ENCODE data around the gene COL25A1. TPM values are rescaled to one million over a fixed set of nuclear protein-coding genes. Genes with fewer than 3 reads are reported as not detected.
"Not testable (repeated sequence)": the region's sequence is repeated elsewhere in the genome, so short reads cannot be mapped to it uniquely, and the experiment has no call there.

COL25A1 gene
- total RNA-seq, 2 experiments from 2014 or later: not detected

- Mint-ChIP-seq H3K4me1 (peaks cover 2% of the 10 kb centered on the region), H3K4me3 (no peak overlapping the region), H3K27ac (no peak overlapping the region), H3K27me3 (no peaks in the 10 kb centered on the region), H3K36me3 (ENCODE audit: low read depth) (no peaks in the 10 kb centered on the region), H3K9me3 (ENCODE audit: low read depth) (no peaks in the 10 kb centered on the region)
- intact Hi-C loops (cut with DNase I, micrococcal nuclease): no loop called here
- no peak for DNase-seq
- ChIA-PET CTCF (no interaction called here), POLR2A (no interaction called here)
- ATAC-seq: no peak
Observed at GRCh38 chr4:108888769-108889168, 413.7 kb downstream of the COL25A1 start.

GRCh38 chr4:108887034-108887433 lies 415.4 kb downstream of the COL25A1 start:
- ATAC-seq (no peak), DNase-seq (no peak)
- intact Hi-C loops (cut with DNase I, micrococcal nuclease): no loop called here

GRCh38 chr4:108885211-108885610 lies 417.2 kb downstream of the COL25A1 start:
- intact Hi-C loops (cut with DNase I, micrococcal nuclease): no loop called here
- CTCF ChIA-PET: interaction anchor here (0.6 kb wide), 1 partner anchor 221 kb away, joined by 3 read pairs; no protein-coding TSS in a partner anchor
- DNase-seq (no peak), ATAC-seq (no peak)
- Mint-ChIP-seq H3K4me1 (peaks cover 2% of the 10 kb centered on the region), H3K27ac (no peak overlapping the region), H3K4me3 (no peak overlapping the region), H3K36me3 (ENCODE audit: low read depth) (no peaks in the 10 kb centered on the region), H3K27me3 (no peaks in the 10 kb centered on the region), H3K9me3 (ENCODE audit: low read depth) (no peaks in the 10 kb centered on the region)
- POLR2A ChIA-PET: no interaction called here

More at GRCh38 chr4:108887034-108887433, 415.4 kb downstream of the COL25A1 start:
- ChIA-PET POLR2A (no interaction called here), CTCF (no interaction called here)
- Mint-ChIP-seq H3K36me3 (ENCODE audit: low read depth) (no peaks in the 10 kb centered on the region), H3K27ac (no peak overlapping the region), H3K4me1 (peaks cover 2% of the 10 kb centered on the region), H3K27me3 (no peaks in the 10 kb centered on the region), H3K9me3 (ENCODE audit: low read depth) (no peaks in the 10 kb centered on the region), H3K4me3 (no peak overlapping the region)

GRCh38 chr4:108884596-108884995 lies 417.9 kb downstream of the COL25A1 start:
- DNase-seq: no peak
- CTCF ChIA-PET: no interaction called here
- Mint-ChIP-seq H3K9me3 (ENCODE audit: low read depth) (no peaks in the 10 kb centered on the region), H3K27ac (no peak overlapping the region), H3K27me3 (no peaks in the 10 kb centered on the region), H3K4me1 (peaks cover 2% of the 10 kb centered on the region), H3K36me3 (ENCODE audit: low read depth) (no peaks in the 10 kb centered on the region), H3K4me3 (no peak overlapping the region)
- no peak for ATAC-seq
- POLR2A ChIA-PET: no interaction called here
- intact Hi-C loops (cut with DNase I, micrococcal nuclease): no loop called here

- intact Hi-C loops (cut with DNase I, micrococcal nuclease): no loop called here
- H3K36me3 Mint-ChIP-seq (ENCODE audit: low read depth): no peaks in the 10 kb centered on the region
Observed at GRCh38 chr4:108881986-108882385, 420.5 kb downstream of the COL25A1 start.

GRCh38 chr4:108881190-108881589 lies 421.3 kb downstream of the COL25A1 start:
- CTCF ChIA-PET: interaction anchor here (1.4 kb wide), 1 partner anchor 20 kb away, joined by 3 read pairs; no protein-coding TSS in a partner anchor
- H3K36me3 Mint-ChIP-seq (ENCODE audit: low read depth): no peaks in the 10 kb centered on the region
- no peaks in the 10 kb centered on the region for H3K27me3 Mint-ChIP-seq
- ATAC-seq (no peak), DNase-seq (no peak)
- H3K27ac Mint-ChIP-seq: no peak overlapping the region
- no peaks in the 10 kb centered on the region for H3K9me3 Mint-ChIP-seq (ENCODE audit: low read depth)
- no peak overlapping the region for H3K4me3 Mint-ChIP-seq
- intact Hi-C loops (cut with DNase I, micrococcal nuclease): no loop called here
- POLR2A ChIA-PET: no interaction called here
- peaks cover 2% of the 10 kb centered on the region for H3K4me1 Mint-ChIP-seq

More at GRCh38 chr4:108881986-108882385, 420.5 kb downstream of the COL25A1 start:
- no peaks in the 10 kb centered on the region for H3K9me3 Mint-ChIP-seq (ENCODE audit: low read depth)
- no peak overlapping the region for H3K4me3 Mint-ChIP-seq
- H3K4me1 Mint-ChIP-seq: peaks cover 2% of the 10 kb centered on the region
- no peak overlapping the region for H3K27ac Mint-ChIP-seq
- ChIA-PET POLR2A (interaction anchor here (0.6 kb wide), 1 partner anchor 539 kb away, joined by 4 read pairs; no protein-coding TSS in a partner anchor), CTCF (interaction anchor here (0.6 kb wide), 1 partner anchor 991 kb away, joined by 3 read pairs; no protein-coding TSS in a partner anchor)
- no peak for DNase-seq
- H3K27me3 Mint-ChIP-seq: no peaks in the 10 kb centered on the region
- no peak for ATAC-seq

GRCh38 chr4:108878806-108879205 lies 423.7 kb downstream of the COL25A1 start:
- Mint-ChIP-seq H3K36me3 (ENCODE audit: low read depth) (no peaks in the 10 kb centered on the region), H3K4me1 (no peaks in the 10 kb centered on the region), H3K27ac (no peak overlapping the region), H3K4me3 (no peak overlapping the region), H3K9me3 (ENCODE audit: low read depth) (no peaks in the 10 kb centered on the region), H3K27me3 (no peaks in the 10 kb centered on the region)
- no peak for ATAC-seq
- CTCF ChIA-PET: no interaction called here
- POLR2A ChIA-PET: no interaction called here
- intact Hi-C loops (cut with DNase I, micrococcal nuclease): no loop called here
- DNase-seq: no peak

GRCh38 chr4:108877821-108878220 lies 424.6 kb downstream of the COL25A1 start:
- no peaks in the 10 kb centered on the region for H3K9me3 Mint-ChIP-seq (ENCODE audit: low read depth)
- intact Hi-C loops (cut with DNase I, micrococcal nuclease): no loop called here
- no peaks in the 10 kb centered on the region for H3K27me3 Mint-ChIP-seq
- no peaks in the 10 kb centered on the region for H3K36me3 Mint-ChIP-seq (ENCODE audit: low read depth)
- no peak for ATAC-seq
- DNase-seq: no peak
- no peak overlapping the region for H3K27ac Mint-ChIP-seq
- no peaks in the 10 kb centered on the region for H3K4me1 Mint-ChIP-seq
- ChIA-PET POLR2A (no interaction called here), CTCF (no interaction called here)
- H3K4me3 Mint-ChIP-seq: no peak overlapping the region

- Mint-ChIP-seq H3K36me3 (ENCODE audit: low read depth) (no peaks in the 10 kb centered on the region), H3K27me3 (no peaks in the 10 kb centered on the region), H3K9me3 (ENCODE audit: low read depth) (no peaks in the 10 kb centered on the region), H3K4me3 (no peak overlapping the region), H3K4me1 (no peaks in the 10 kb centered on the region), H3K27ac (no peak overlapping the region)
- intact Hi-C loops (cut with DNase I, micrococcal nuclease): no loop called here
- ATAC-seq (no peak), DNase-seq (no peak)
- ChIA-PET CTCF (no interaction called here), POLR2A (no interaction called here)
Observed at GRCh38 chr4:108874806-108875205, 427.7 kb downstream of the COL25A1 start.

- H3K4me3 Mint-ChIP-seq; DNase-seq; ATAC-seq; CTCF ChIA-PET; H3K27ac Mint-ChIP-seq; H3K9me3 Mint-ChIP-seq (ENCODE audit: low read depth); H3K36me3 Mint-ChIP-seq (ENCODE audit: low read depth); intact Hi-C loops (cut with DNase I, micrococcal nuclease); H3K4me1 Mint-ChIP-seq; POLR2A ChIA-PET; H3K27me3 Mint-ChIP-seq: not testable (repeated sequence)
Observed at GRCh38 chr4:108869970-108870369, 432.5 kb downstream of the COL25A1 start.

- CTCF ChIA-PET: no interaction called here
- Mint-ChIP-seq H3K4me1 (no peaks in the 10 kb centered on the region), H3K27ac (no peak overlapping the region), H3K9me3 (ENCODE audit: low read depth) (no peaks in the 10 kb centered on the region), H3K36me3 (ENCODE audit: low read depth) (no peaks in the 10 kb centered on the region), H3K27me3 (peaks cover 2% of the 10 kb centered on the region), H3K4me3 (no peak overlapping the region)
- DNase-seq (no peak), ATAC-seq (no peak)
- POLR2A ChIA-PET: no interaction called here
- intact Hi-C loops (cut with DNase I, micrococcal nuclease): no loop called here
Observed at GRCh38 chr4:108868606-108869227, 433.7 kb downstream of the COL25A1 start.

- H3K27ac Mint-ChIP-seq: no peak overlapping the region
- CTCF ChIA-PET: no interaction called here
- ATAC-seq (no peak), DNase-seq (no peak)
- peaks cover 2% of the 10 kb centered on the region for H3K27me3 Mint-ChIP-seq
- H3K36me3 Mint-ChIP-seq (ENCODE audit: low read depth): no peaks in the 10 kb centered on the region
- H3K4me3 Mint-ChIP-seq: no peak overlapping the region
- POLR2A ChIA-PET: no interaction called here
- H3K4me1 Mint-ChIP-seq: no peaks in the 10 kb centered on the region
- no peaks in the 10 kb centered on the region for H3K9me3 Mint-ChIP-seq (ENCODE audit: low read depth)
- intact Hi-C loops (cut with DNase I, micrococcal nuclease): no loop called here
Observed at GRCh38 chr4:108867476-108867875, 435.0 kb downstream of the COL25A1 start.

Measured in activated CD4-positive, alpha-beta T cell treated with anti-CD3 and anti-CD28 coated beads for 36 hours (primary cell).